CD4-positive, alpha-beta memory T cell (primary cell): ENCODE data around the gene HSPE1. TPM values are rescaled to one million over a fixed set of nuclear protein-coding genes. Genes with fewer than 3 reads are reported as not detected.
A peak's percentile ranks its signal among the peaks of the same experiment; 100 is the strongest.
"Not testable (repeated sequence)": the region's sequence is repeated elsewhere in the genome, so short reads cannot be mapped to it uniquely, and the experiment has no call there.

Source experiments
- CTCF ChIA-PET: fragments of 350-600 bp; sonication (Branson Sonifier 250); formaldehyde crosslinking; loops from one replicate; lab custom pipeline; 2021; ENCODE audit warnings: inconsistent platforms; ENCODE audit not compliant: partially characterized antibody; lab: Charles Lee
- POLR2A ChIA-PET: fragments of 350-600 bp; sonication (Branson Sonifier 250); formaldehyde crosslinking; loops from one replicate; lab custom pipeline; 2021; ENCODE audit not compliant: partially characterized antibody; lab: Charles Lee
- DNase-seq, 5 donors: peaks; one replicate each; pipeline versions ENCODE4 v3.0.0 to v3.0.0-alpha.2; 2020 to 2022; ENCODE audit warnings: mixed read lengths in 1 of 5
- H3K27ac ChIP-seq: one replicate; pipeline ENCODE4 v1.7.0; 2013; ENCODE audit warnings: low read depth, low read length
- H3K27me3 ChIP-seq: 2 replicates; pipeline ENCODE4 v1.7.0; 2013; ENCODE audit warnings: mild to moderate bottlenecking, low read length, moderate library complexity; ENCODE audit not compliant: insufficient read depth
- H3K36me3 ChIP-seq: 2 replicates; pipeline ENCODE4 v1.7.0; 2013; ENCODE audit warnings: mild to moderate bottlenecking, low read length, moderate library complexity; ENCODE audit not compliant: insufficient read depth
- H3K4me1 ChIP-seq: 2 replicates; pipeline ENCODE4 v1.7.0; 2013; ENCODE audit warnings: mild to moderate bottlenecking, low read length, moderate library complexity; ENCODE audit not compliant: insufficient read depth
- H3K4me3 ChIP-seq, 2 donors: one replicate each; pipeline ENCODE4 v1.7.0; 2013; ENCODE audit warnings: low read length in 2 of 2, mild to moderate bottlenecking in 1 of 2
- H3K9me3 ChIP-seq, 2 donors: one replicate each; pipeline ENCODE4 v1.7.0; 2013; ENCODE audit warnings: low read length in 2 of 2, control low read depth in 1 of 2; ENCODE audit not compliant: control insufficient read depth in 1 of 2
- H3K27ac Mint-ChIP-seq, 7 donors: one replicate each; pipeline ENCODE4 v1.8.0; 2020 to 2021; ENCODE audit warnings: mixed read lengths in 7 of 7, mild to moderate bottlenecking in 6 of 7, inconsistent platforms in 3 of 7, moderate library complexity in 3 of 7
- H3K27me3 Mint-ChIP-seq, 2 donors: one replicate each; pipeline ENCODE4 v1.8.0; 2020 to 2021; ENCODE audit warnings: mixed read lengths in 2 of 2
- H3K36me3 Mint-ChIP-seq, 2 donors: one replicate each; pipeline ENCODE4 v1.8.0; 2020 to 2021; ENCODE audit warnings: mixed read lengths in 2 of 2, inconsistent platforms in 1 of 2, mild to moderate bottlenecking in 1 of 2
- H3K4me1 Mint-ChIP-seq, 4 donors: one replicate each; pipeline ENCODE4 v1.8.0; 2020 to 2021; ENCODE audit warnings: mixed read lengths in 4 of 4, mild to moderate bottlenecking in 1 of 4
- H3K4me3 Mint-ChIP-seq, 8 donors: one replicate each; pipeline ENCODE4 v1.8.0; 2020 to 2021; ENCODE audit warnings: mixed read lengths in 8 of 8, mild to moderate bottlenecking in 7 of 8, moderate library complexity in 6 of 8, inconsistent platforms in 3 of 8
- H3K9me3 Mint-ChIP-seq, 8 donors: one replicate each; pipeline ENCODE4 v1.8.0; 2020 to 2021; ENCODE audit warnings: mixed read lengths in 8 of 8, mild to moderate bottlenecking in 5 of 8, inconsistent platforms in 3 of 8, moderate library complexity in 1 of 8
- intact Hi-C: fragments of 100-400 bp; cut with micrococcal nuclease; formaldehyde crosslinking; loops from one replicate; pipeline ENCODE4 v1.15.1; 2023
- polyA plus RNA-seq, 2 donors: library from polyadenylated mRNA; unstranded; fragments of 300-500 nt; fragmentation: Illumina TruSeq; gene quantifications; one replicate each; pipeline ENCODE4 v1.2.3, GENCODE V29; 2021
- total RNA-seq, 2 experiments: library from RNA; stranded (reverse); gene quantifications; one replicate each; pipeline ENCODE4 v1.2.3, GENCODE V29; 2021

Gene HSPE1
- total and polyA plus RNA-seq, 4 experiments from 2014 or later, result 52.4 to 145 (median 99.4) TPM

DNA sequence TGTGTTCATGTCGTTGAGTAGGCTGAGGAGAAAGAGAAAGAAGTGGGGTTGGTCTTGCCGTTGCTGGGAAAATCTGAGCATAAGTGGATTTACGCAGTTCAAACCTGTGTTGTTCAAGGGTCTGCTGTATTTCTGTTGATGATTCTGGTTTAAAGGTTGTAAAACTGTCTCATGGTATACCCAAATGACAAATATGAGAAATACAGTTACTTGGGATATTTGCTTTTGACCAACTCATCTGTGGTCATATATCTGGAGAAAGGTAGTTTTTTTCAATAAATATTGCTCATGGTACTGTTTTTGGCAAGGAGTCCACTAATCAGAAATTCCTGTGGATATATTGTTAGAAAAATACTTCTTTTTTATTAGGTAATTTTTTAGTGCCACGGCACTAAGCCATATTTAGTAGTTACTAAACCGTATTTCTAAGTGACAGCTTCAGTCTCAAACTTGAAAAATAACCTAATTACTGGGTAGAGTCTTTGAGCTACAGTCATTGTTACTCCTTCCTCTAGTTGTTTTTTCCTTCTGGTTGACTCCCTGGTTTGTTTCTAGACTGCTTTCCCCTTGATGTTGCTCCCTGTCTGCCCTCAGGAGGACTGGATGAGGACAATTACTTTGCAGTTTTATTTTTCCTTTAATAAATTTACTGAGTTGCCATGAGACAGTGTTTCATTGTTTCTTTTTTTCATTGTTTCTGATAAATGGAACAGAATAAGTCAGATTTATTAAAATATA lies 47.2 kb downstream of the HSPE1 start:
- Mint-ChIP-seq H3K27ac (peak overlapping the region in 2 of 7 donors; percentile 47 to 85), H3K9me3 (no peaks in the 10 kb centered on the region), H3K4me1 (peaks cover 0 to 6% (median 6%) of the 10 kb centered on the region in 4 donors), H3K36me3 (peaks cover 39 to 62% of the 10 kb centered on the region in 2 donors), H3K27me3 (no peaks in the 10 kb centered on the region), H3K4me3 (no peak overlapping the region)
- POLR2A ChIA-PET, result interaction anchor here (0.5 kb wide), 1 partner anchor 46 kb away, joined by 4 read pairs; no protein-coding TSS in a partner anchor
- no peaks in the 10 kb centered on the region for H3K4me1 ChIP-seq
- H3K9me3 ChIP-seq, result no peaks in the 10 kb centered on the region
- H3K4me3 ChIP-seq, result no peak overlapping the region
- CTCF ChIA-PET, result no interaction called here
- no peak overlapping the region for H3K27ac ChIP-seq
- no peaks in the 10 kb centered on the region for H3K27me3 ChIP-seq
- H3K36me3 ChIP-seq, result peaks cover 44% of the 10 kb centered on the region
- DNase-seq, result no peak
- intact Hi-C loops, result no loop called here

DNA sequence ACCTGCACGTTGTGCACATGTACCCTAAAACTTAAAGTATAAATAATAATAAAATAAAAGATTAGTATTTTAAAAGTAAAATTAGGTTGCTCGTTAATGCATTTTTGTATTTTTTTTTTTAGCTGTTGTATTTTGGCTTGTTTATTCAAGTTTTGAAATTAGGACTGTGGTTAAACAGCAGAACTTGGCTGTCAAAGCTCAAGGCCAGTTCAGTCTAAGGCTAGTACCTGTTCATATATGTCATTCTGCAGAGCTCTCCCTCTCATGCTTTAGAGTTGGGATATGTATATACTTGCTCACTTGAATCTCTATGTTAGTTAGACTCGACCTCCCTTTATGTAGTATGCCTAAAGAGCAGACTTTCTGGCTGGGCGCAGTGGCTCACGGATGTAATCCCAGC lies 48.4 kb downstream of the HSPE1 start:
- Histone ChIP-seq H3K9me3 (no peaks in the 10 kb centered on the region), H3K4me1 (no peaks in the 10 kb centered on the region), H3K27me3 (no peaks in the 10 kb centered on the region), H3K4me3 (no peak overlapping the region), H3K27ac (no peak overlapping the region), H3K36me3 (peaks cover 34% of the 10 kb centered on the region)
- intact Hi-C loops, result no loop called here
- ChIA-PET POLR2A (interaction anchor here (0.9 kb wide), 1 partner anchor 48 kb away, joined by 3 read pairs; no protein-coding TSS in a partner anchor), CTCF (no interaction called here)
- H3K27ac Mint-ChIP-seq, result peak overlapping the region in 2 of 7 donors; percentile 13 to 47
- H3K36me3 Mint-ChIP-seq, result peaks cover 36 to 64% of the 10 kb centered on the region in 2 donors
- no peak overlapping the region for H3K4me3 Mint-ChIP-seq
- no peak for DNase-seq
- H3K4me1 Mint-ChIP-seq, result peaks cover 0 to 6% (median 6%) of the 10 kb centered on the region in 4 donors
- no peaks in the 10 kb centered on the region for H3K9me3 Mint-ChIP-seq
- no peaks in the 10 kb centered on the region for H3K27me3 Mint-ChIP-seq

DNA sequence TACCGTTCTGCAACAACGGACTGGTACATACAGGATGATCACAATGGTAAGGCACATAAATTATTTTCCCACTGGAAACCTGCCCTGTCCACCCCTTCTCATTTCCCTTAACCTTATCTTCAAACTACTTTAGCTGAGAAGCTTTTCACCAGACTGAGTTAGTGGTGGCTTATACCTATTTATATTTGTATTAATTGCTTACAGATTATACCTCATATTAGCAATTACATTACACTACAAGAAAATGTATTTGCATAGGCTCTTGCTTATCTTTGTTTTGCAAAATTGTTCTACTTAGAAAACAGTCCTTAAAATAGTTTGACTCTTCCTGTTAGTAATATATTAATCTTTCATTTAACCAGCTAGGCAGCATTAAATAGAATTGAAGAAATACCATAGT lies 51.1 kb downstream of the HSPE1 start:
- H3K36me3 Mint-ChIP-seq, result peaks cover 37 to 59% of the 10 kb centered on the region in 2 donors
- DNase-seq, H3K27ac ChIP-seq, H3K4me1 Mint-ChIP-seq, H3K4me3 Mint-ChIP-seq, H3K27me3 Mint-ChIP-seq, CTCF ChIA-PET, H3K27me3 ChIP-seq, intact Hi-C loops, POLR2A ChIA-PET, H3K9me3 Mint-ChIP-seq, H3K27ac Mint-ChIP-seq, H3K4me3 ChIP-seq, H3K9me3 ChIP-seq, H3K4me1 ChIP-seq: not testable (repeated sequence)
- peaks cover 26% of the 10 kb centered on the region for H3K36me3 ChIP-seq

Other genes starting within 250 kb of the HSPE1 start
- 100 to 1,000 TPM; 229 to 248 TPM for gene ANKRD44, start 189.6 kb upstream of the HSPE1 start, total RNA-seq
- 10 to 100 TPM; 51.5 to 87.9 TPM for gene ANKRD44, start 189.6 kb upstream of the HSPE1 start, polyA plus RNA-seq
- 100 to 1,000 TPM; 601 to 604 TPM for gene SF3B1, start 65.4 kb upstream of the HSPE1 start, total RNA-seq
- 100 to 1,000 TPM; 103 to 155 TPM for gene SF3B1, start 65.4 kb upstream of the HSPE1 start, polyA plus RNA-seq
- gene COQ10B, start 46.8 kb upstream of the HSPE1 start, total RNA-seq, result 10 to 100 TPM; 31.7 to 33.1 TPM
- gene COQ10B, start 46.8 kb upstream of the HSPE1 start, polyA plus RNA-seq, result 10 to 100 TPM; 44.9 to 88.1 TPM
- 100 to 1,000 TPM; 129 to 132 TPM for gene HSPD1, start 539 bp upstream of the HSPE1 start, total RNA-seq
- gene HSPD1, start 539 bp upstream of the HSPE1 start, polyA plus RNA-seq, result 100 to 1,000 TPM; 111 to 116 TPM
- 10 to 100 TPM; 20.2 to 21.8 TPM for gene MOB4, start 15.7 kb downstream of the HSPE1 start, total RNA-seq
- 10 to 100 TPM; 30.0 to 50.6 TPM for gene MOB4, start 15.7 kb downstream of the HSPE1 start, polyA plus RNA-seq
- not detected for gene RFTN2, start 175.2 kb downstream of the HSPE1 start, total RNA-seq
- under 1 TPM in 1 of 2 donors, not detected in 1; 0.37 TPM for gene RFTN2, start 175.2 kb downstream of the HSPE1 start, polyA plus RNA-seq
- gene MARS2, start 205.0 kb downstream of the HSPE1 start, total RNA-seq, result 10 to 100 TPM; 12.1 to 12.3 TPM
- 10 to 100 TPM in 1 of 2 donors, 1 to 10 TPM in 1; 8.6 to 10.1 TPM for gene MARS2, start 205.0 kb downstream of the HSPE1 start, polyA plus RNA-seq